Esophagus squamous epithelium (tissue), 4 donors: ENCODE results near the gene TPT1.
A peak's percentile ranks its signal among the peaks of the same experiment; 100 is the strongest.

Experiments used
- CTCF ChIP-seq, 6 experiments: fragments of 450-650 bp in 4 of 6; fragments of 200-600 bp in 2 of 6; sonication (generic) in 2 of 6; IDR thresholded peaks; one replicate each; pipeline ENCODE4 v1.5.1; 2016 to 2019; ENCODE audit warnings: antibody characterized with exemption in 6 of 6, mild to moderate bottlenecking in 4 of 6, moderate library complexity in 4 of 6
- POLR2A ChIP-seq, 4 donors: fragments of 450-650 bp; IDR thresholded peaks; one replicate each; pipeline ENCODE4 v1.6.1; 2017; ENCODE audit warnings: antibody characterized with exemption in 4 of 4, mild to moderate bottlenecking in 4 of 4, moderate library complexity in 3 of 4

DNA sequence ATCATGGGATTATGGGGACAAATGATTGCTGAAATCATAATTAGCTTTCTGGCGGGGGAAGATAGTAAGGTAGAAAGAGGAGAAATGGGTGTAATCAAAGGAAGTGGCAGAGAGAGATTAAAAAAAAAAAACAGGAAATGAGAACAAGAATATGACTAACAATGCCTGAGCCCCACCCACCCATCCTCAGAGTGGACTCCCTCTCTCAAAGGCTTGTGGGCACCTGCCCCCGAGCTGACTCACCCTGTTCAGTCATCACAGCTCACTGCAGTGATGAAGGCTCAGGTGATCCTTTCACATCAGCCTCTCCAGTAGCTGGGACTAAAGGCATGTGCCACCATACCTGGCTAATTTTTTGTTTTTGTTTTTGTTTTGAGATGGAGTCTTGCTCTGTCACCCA, 26.4 kb upstream of the TPT1 start:
- TF ChIP-seq CTCF (IDR thresholded peaks at IDR 0.05) (no peak), POLR2A (IDR thresholded peaks at IDR 0.05) (peak in 1 of 4 donors; percentile 24)
